CD4-positive, alpha-beta T cell treated with Interleukin-15 for 1 hour (primary cell): ENCODE measurements around the gene SLC25A34.

ENCODE experiments used
- DNase-seq: peaks from one replicate; pipeline ENCODE4 v3.0.0-alpha.2; 2020

The SLC25A34 gene

DNA sequence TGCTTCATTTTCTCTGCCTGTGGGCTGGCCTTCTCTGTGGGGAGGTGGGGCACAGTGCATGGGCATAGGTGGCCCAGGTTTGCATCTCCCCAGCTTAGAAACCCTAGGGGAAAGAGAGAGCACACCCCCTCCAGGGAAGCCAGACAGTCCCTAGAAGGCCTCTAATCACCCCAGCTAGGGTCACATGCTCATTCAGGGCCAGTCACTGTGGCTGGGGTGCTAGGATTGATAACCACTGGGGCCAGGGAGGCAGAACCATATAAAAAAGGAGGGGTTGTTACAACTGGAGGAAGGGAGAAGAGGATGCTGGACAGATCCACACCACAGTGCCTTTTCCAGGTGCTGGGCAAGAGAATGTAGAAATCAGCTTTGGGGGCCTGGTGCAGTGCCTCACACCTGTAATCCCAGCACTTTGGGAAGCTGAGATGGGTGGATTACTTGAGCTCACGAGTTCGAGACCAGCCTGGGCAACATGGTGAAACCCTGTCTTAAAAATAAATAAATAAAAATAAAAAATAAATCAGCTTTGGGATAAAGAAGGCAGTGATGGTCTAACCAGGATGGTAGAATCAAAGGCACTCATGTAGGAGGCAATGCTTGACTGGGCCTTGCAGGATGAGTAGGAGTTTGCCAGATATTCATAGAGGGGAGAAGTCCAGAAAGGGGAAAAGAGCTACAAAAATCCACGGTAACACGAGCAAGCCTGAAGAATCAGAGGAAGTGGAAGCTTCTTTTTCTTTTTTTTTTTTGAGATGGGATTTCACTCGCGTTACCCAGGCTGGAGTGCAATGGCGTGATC lies 42.0 kb downstream of the SLC25A34 start:
- no peak for DNase-seq

DNA sequence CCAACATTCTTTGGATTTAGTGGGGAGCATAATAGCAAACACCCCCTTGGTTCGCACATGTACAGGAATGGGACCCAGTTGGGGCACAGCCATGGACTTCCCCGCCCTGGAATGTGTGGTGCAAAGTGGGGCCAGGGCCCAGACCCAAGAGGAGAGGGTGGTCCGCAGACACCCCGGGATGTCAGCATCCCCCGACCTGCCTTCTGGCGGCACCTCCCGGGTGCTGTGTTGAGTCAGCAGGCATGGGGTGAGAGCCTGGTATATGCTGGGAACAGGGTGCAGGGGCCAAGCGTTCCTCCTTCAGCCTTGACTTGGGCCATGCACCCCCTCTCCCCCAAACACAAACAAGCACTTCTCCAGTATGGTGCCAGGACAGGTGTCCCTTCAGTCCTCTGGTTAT lies 49.6 kb downstream of the SLC25A34 start:
- no peak for DNase-seq

DNA sequence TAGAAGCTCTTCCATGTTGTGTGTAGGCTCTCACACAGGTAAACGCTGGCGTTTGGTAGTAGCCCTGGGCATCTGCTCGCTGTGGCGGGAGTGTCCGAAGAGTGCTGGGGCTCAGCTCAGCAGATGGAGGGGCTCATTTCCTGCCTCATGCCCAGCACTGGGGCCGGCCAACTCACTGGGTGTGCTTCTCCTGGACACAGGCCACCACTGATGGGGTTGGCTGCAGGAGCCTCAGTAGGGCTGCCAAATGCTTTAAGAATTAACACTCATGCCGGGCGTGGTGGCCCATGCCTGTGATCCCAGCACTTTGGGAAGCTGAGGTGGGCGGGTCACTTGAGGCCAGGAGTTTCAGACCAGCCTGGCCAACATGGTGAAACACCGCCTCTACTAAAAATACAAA lies 50.5 kb downstream of the SLC25A34 start:
- DNase-seq: no peak

DNA sequence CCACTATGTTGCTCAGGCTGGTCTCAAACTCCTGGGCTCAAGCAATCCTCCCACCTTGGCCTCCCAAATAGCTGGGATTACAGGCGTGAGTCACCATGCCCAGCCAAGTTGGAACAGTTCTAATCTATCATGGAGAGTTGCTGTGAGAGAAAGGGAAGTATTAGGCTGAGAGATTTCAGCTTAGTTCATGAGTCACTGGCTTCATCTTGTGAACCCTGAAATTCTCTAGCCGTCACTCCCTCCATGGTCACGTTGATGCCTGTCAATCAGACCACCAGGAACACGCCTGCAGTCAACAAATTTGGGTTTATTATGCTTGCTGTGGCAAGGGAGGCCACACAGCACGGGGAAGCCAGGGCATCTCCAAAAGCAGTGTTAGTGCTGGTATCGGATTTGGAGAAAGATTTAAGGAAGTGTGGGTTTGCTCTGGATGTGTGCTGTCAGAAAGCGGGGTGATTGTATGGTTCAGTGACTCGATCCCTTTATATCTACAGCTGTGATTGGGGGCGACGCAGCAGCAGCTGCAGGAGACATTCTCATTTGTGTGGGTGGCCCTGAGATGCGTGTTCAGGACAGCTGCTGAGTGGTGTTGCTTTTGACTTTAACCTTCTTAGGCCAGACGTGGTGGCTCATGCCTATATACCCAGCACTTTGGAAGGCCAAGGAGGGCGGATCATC lies 52.7 kb downstream of the SLC25A34 start:
- DNase-seq: no peak
